ENCODE measurements around the gene MRPL11.

- TF ChIP-seq, protein P1, sequence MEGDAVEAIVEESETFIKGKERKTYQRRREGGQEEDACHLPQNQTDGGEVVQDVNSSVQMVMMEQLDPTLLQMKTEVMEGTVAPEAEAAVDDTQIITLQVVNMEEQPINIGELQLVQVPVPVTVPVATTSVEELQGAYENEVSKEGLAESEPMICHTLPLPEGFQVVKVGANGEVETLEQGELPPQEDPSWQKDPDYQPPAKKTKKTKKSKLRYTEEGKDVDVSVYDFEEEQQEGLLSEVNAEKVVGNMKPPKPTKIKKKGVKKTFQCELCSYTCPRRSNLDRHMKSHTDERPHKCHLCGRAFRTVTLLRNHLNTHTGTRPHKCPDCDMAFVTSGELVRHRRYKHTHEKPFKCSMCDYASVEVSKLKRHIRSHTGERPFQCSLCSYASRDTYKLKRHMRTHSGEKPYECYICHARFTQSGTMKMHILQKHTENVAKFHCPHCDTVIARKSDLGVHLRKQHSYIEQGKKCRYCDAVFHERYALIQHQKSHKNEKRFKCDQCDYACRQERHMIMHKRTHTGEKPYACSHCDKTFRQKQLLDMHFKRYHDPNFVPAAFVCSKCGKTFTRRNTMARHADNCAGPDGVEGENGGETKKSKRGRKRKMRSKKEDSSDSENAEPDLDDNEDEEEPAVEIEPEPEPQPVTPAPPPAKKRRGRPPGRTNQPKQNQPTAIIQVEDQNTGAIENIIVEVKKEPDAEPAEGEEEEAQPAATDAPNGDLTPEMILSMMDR (IDR thresholded peaks at IDR 0.05; ENCODE audit: low read length) = peak; percentile 81
- TF ChIP-seq EZH2 (optimal IDR thresholded peaks at IDR 0.05; ENCODE audit: low read depth, low read length) (no peak), EZH2phosphoT487 (IDR thresholded peaks at IDR 0.05; ENCODE audit: low read length) (no peak)
Observed at GRCh38 chr11:66388780-66389386, 49.8 kb downstream of the MRPL11 start.
